GM12892 (cell line): ENCODE measurements around the gene CRB2.
A peak's percentile ranks its signal among the peaks of the same experiment; 100 is the strongest.

Source experiments
- POLR2A ChIP-seq: IDR thresholded peaks from 2 replicates; pipeline ENCODE4 v1.6.1; 2011; ENCODE audit warnings: low read depth, low read length, control low read depth
- POLR2AphosphoS5 ChIP-seq: IDR thresholded peaks from 2 replicates; pipeline ENCODE4 v1.6.1; 2011; ENCODE audit warnings: low read depth, low read length, control low read depth
- TAF1 ChIP-seq: IDR thresholded peaks from 2 replicates; pipeline ENCODE4 v1.6.1; 2011; ENCODE audit warnings: low read depth, mild to moderate bottlenecking, control low read depth, low read length, borderline replicate concordance

GRCh38 chr9:123322273-123323195 lies 33.5 kb upstream of the CRB2 start:
- no peak for TF ChIP-seq POLR2AphosphoS5
- TF ChIP-seq POLR2A = peak; percentile 51; the same call in 1 of the 2 replicates
- TF ChIP-seq TAF1 = no peak; the same call in 1 of the 2 replicates
